ENCODE results near the gene TTC23.

The TTC23 gene

GRCh38 chr15:99163271-99164062, 85.9 kb downstream of the TTC23 start:
- no peak for DNase-seq

- no peak for DNase-seq
Observed at GRCh38 chr15:99158626-99159412, 90.6 kb downstream of the TTC23 start.

- no peak for DNase-seq
Observed at GRCh38 chr15:99157456-99157855, 91.9 kb downstream of the TTC23 start.

- no peak for DNase-seq
Observed at GRCh38 chr15:99155961-99156443, 93.4 kb downstream of the TTC23 start.

GRCh38 chr15:99154271-99154670, 95.1 kb downstream of the TTC23 start:
- DNase-seq: no peak

GRCh38 chr15:99153026-99153535, 96.3 kb downstream of the TTC23 start:
- DNase-seq: no peak

GRCh38 chr15:99151156-99151555, 98.2 kb downstream of the TTC23 start:
- DNase-seq: no peak

- no peak for DNase-seq
Observed at GRCh38 chr15:99149366-99149765, 100.0 kb downstream of the TTC23 start.

- no peak for DNase-seq
Observed at GRCh38 chr15:99148851-99149276, 100.5 kb downstream of the TTC23 start.

GRCh38 chr15:99146661-99147060, 102.7 kb downstream of the TTC23 start:
- DNase-seq: no peak

GRCh38 chr15:99145778-99146177, 103.6 kb downstream of the TTC23 start:
- no peak for DNase-seq

- no peak for DNase-seq
Observed at GRCh38 chr15:99145005-99145404, 104.4 kb downstream of the TTC23 start.

- DNase-seq: no peak
Observed at GRCh38 chr15:99143655-99144610, 105.4 kb downstream of the TTC23 start.

- DNase-seq: no peak
Observed at GRCh38 chr15:99143242-99143641, 106.1 kb downstream of the TTC23 start.

GRCh38 chr15:99142562-99142961, 106.8 kb downstream of the TTC23 start:
- no peak for DNase-seq

GRCh38 chr15:99141943-99142342, 107.4 kb downstream of the TTC23 start:
- no peak for DNase-seq

- no peak for DNase-seq
Observed at GRCh38 chr15:99140590-99140989, 108.8 kb downstream of the TTC23 start.

GRCh38 chr15:99139276-99139675, 110.1 kb downstream of the TTC23 start:
- no peak for DNase-seq

GRCh38 chr15:99138491-99138982, 110.8 kb downstream of the TTC23 start:
- no peak for DNase-seq

GRCh38 chr15:99137877-99138276, 111.5 kb downstream of the TTC23 start:
- DNase-seq: no peak

GRCh38 chr15:99137111-99137546, 112.3 kb downstream of the TTC23 start:
- no peak for DNase-seq

GRCh38 chr15:99135194-99135593, 114.2 kb downstream of the TTC23 start:
- DNase-seq: no peak
